K562 (cell line): ENCODE data around the gene AKT2. TPM values are rescaled to one million over a fixed set of nuclear protein-coding genes. Genes with fewer than 3 reads are reported as not detected.

Experiments
- BRF1 ChIP-seq: IDR thresholded peaks from 3 replicates; pipeline ENCODE4 v1.6.1; 2011; ENCODE audit warnings: borderline replicate concordance, mild to moderate bottlenecking; ENCODE audit not compliant: insufficient read length; ENCODE audit errors: extremely low read depth
- DDX20 ChIP-seq: fragments of 450-650 bp; IDR thresholded peaks from 2 replicates; pipeline ENCODE4 v1.6.1; 2016; ENCODE audit warnings: missing genetic modification characterization, low read depth, mild to moderate bottlenecking, missing compliant biosample characterization, moderate library complexity
- FOS ChIP-seq: IDR thresholded peaks from 3 replicates; pipeline ENCODE4 v1.6.1; 2011; ENCODE audit not compliant: insufficient read length; ENCODE audit errors: extremely low read depth
- KDM4B ChIP-seq, 2 experiments: fragments of 450-650 bp in 1 of 2; sonication (generic) in 1 of 2; IDR thresholded peaks; 2 replicates each; pipeline ENCODE4 v1.6.1; 2016 to 2017; ENCODE audit warnings: borderline replicate concordance in 2 of 2, antibody characterized with exemption in 1 of 2, low read depth in 1 of 2, mild to moderate bottlenecking in 1 of 2
- KDM5B ChIP-seq: fragments of 200-600 bp; sonication (generic); IDR thresholded peaks from 2 replicates; pipeline ENCODE4 v1.6.1; 2012; ENCODE audit warnings: low read depth, mild to moderate bottlenecking, moderate library complexity, low read length, control low read depth, inconsistent platforms; ENCODE audit not compliant: insufficient replicate concordance
- RBFOX2 ChIP-seq: fragments of 200-400 bp; formaldehyde crosslinking; IDR thresholded peaks from 2 replicates; pipeline ENCODE4 v1.6.1; 2017; ENCODE audit warnings: low read depth, mild to moderate bottlenecking, low read length, moderate library complexity
- SP1 ChIP-seq: sonication (generic); formaldehyde crosslinking; IDR thresholded peaks from 2 replicates; pipeline ENCODE4 v1.8.1; 2022; ENCODE audit warnings: mild to moderate bottlenecking, missing genetic modification reagents
- TAL1 ChIP-seq: fragments of 450-650 bp; IDR thresholded peaks from 2 replicates; pipeline ENCODE4 v1.6.1; 2016; ENCODE audit warnings: mild to moderate bottlenecking
- XRCC3 ChIP-seq: fragments of 450-650 bp; IDR thresholded peaks from 2 replicates; pipeline ENCODE4 v1.6.1; 2017; ENCODE audit warnings: mild to moderate bottlenecking, moderate library complexity
- ZNF174 ChIP-seq: fragments of 250-450 bp; sonication (Bioruptor Pico); IDR thresholded peaks from 2 replicates; pipeline ENCODE4 v1.4.0; 2020; ENCODE audit warnings: mild to moderate bottlenecking
- polyA plus RNA-seq, 8 experiments: library from polyadenylated mRNA; depleted of rRNA in 4 of 8; stranded (reverse) in 5 of 8; unstranded in 3 of 8; fragments of >200 nt; fragmentation: Nextera tagmentation in 2 of 8; fragmentation: Illumina TruSeq in 1 of 8; extraction: Ambion mirVana in 2 of 8; extraction: Trizol in 1 of 8; gene quantifications; 2 replicates each; pipeline versions ENCODE4 v1.2.1 to v1.2.3, GENCODE V29; 2011 to 2014; ENCODE audit warnings: inconsistent platforms in 1 of 8, missing spikeins in 1 of 8
- total RNA-seq, 7 experiments: library from RNA; depleted of rRNA in 6 of 7; stranded (reverse); fragments of >200 nt in 6 of 7; fragmentation: Illumina TruSeq in 2 of 7; extraction: Trizol in 2 of 7; gene quantifications; 2 replicates each; pipeline versions ENCODE4 v1.2.1 to v1.2.3, GENCODE V29; 2011 to 2021; ENCODE audit warnings: low replicate concordance in 1 of 7
- TF ChIP-seq, protein P1 (sequence below): fragments of 200-800 bp; sonication (Bioruptor generic); IDR thresholded peaks from 2 replicates; pipeline ENCODE4 v1.6.1; 2016; ENCODE audit warnings: missing genetic modification characterization, missing compliant biosample characterization
- TF ChIP-seq, protein P2 (sequence below): fragments of 250-450 bp; sonication (Bioruptor Pico); IDR thresholded peaks from 2 replicates; pipeline ENCODE4 v1.4.0; 2020; ENCODE audit warnings: mild to moderate bottlenecking, moderate library complexity, borderline replicate concordance
- TF ChIP-seq, protein P3 (sequence below): fragments of 450-650 bp; conservative IDR thresholded peaks from 2 replicates; pipeline ENCODE4 v1.6.1; 2016; ENCODE audit warnings: missing genetic modification characterization, low read depth, mild to moderate bottlenecking, control low read depth, missing compliant biosample characterization
- TF ChIP-seq, protein P4 (sequence below): fragments of 450-650 bp; IDR thresholded peaks from 2 replicates; pipeline ENCODE4 v1.6.1; 2018; ENCODE audit warnings: mild to moderate bottlenecking, low read depth; ENCODE audit not compliant: partially characterized antibody

AKT2 gene
- total and polyA plus RNA-seq, 9 of the 15 experiments (the other 6 are each of a cell fraction or from before 2014, with no cell fraction given), result 1.1 to 132 (median 67.7) TPM

DNA sequence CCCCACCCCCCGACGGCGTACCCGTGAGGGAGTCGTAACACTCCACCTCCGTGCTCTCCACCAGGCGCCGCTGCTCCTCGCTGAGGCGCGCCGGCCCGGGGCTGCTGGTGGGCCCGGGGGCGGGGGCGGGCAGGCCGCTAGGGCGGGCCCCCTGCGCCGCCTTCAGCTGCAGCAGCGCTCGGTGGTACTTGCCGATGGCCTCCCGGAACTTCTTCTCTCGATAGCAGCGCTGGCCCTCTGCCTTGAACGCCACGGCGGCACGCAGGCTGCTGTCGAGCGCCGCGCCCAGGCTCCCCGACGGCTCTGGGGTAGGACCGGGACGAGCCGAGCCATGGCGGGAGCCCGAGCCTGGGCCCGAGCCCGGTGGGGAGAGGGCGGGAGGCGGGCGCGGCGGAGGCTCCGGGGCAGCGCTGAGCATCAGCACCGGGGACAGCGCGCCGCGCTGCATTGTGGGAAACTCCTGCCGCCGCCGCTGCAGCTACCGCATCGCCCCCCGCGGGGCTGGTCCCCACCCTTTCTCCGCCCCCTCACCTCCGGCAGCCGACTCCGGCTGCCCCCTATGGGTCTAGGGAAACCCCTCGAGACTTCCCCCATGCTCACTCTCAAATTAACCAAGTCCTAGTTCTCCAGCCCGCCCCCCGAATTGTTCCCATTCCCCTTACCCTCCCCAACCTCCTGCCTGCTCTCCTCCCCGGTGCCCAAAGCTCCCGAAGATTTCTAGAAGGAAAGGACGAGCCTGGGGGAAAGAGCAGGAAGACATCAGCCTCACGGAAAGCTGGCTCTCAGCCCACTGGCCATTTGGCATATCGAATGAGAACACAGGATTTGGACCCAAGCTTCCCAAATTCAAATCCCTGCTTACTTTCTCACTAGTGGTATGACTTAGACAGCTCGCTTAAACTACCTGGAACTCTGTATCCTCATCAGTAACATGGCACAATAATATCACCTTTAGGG is 66.9 kb downstream of the AKT2 start, which contains the start of gene TTC9B (continued):
- TF ChIP-seq, protein P1, sequence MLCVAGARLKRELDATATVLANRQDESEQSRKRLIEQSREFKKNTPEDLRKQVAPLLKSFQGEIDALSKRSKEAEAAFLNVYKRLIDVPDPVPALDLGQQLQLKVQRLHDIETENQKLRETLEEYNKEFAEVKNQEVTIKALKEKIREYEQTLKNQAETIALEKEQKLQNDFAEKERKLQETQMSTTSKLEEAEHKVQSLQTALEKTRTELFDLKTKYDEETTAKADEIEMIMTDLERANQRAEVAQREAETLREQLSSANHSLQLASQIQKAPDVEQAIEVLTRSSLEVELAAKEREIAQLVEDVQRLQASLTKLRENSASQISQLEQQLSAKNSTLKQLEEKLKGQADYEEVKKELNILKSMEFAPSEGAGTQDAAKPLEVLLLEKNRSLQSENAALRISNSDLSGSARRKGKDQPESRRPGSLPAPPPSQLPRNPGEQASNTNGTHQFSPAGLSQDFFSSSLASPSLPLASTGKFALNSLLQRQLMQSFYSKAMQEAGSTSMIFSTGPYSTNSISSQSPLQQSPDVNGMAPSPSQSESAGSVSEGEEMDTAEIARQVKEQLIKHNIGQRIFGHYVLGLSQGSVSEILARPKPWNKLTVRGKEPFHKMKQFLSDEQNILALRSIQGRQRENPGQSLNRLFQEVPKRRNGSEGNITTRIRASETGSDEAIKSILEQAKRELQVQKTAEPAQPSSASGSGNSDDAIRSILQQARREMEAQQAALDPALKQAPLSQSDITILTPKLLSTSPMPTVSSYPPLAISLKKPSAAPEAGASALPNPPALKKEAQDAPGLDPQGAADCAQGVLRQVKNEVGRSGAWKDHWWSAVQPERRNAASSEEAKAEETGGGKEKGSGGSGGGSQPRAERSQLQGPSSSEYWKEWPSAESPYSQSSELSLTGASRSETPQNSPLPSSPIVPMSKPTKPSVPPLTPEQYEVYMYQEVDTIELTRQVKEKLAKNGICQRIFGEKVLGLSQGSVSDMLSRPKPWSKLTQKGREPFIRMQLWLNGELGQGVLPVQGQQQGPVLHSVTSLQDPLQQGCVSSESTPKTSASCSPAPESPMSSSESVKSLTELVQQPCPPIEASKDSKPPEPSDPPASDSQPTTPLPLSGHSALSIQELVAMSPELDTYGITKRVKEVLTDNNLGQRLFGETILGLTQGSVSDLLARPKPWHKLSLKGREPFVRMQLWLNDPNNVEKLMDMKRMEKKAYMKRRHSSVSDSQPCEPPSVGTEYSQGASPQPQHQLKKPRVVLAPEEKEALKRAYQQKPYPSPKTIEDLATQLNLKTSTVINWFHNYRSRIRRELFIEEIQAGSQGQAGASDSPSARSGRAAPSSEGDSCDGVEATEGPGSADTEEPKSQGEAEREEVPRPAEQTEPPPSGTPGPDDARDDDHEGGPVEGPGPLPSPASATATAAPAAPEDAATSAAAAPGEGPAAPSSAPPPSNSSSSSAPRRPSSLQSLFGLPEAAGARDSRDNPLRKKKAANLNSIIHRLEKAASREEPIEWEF (CRISPR knock-in tag), result no peak
- TF ChIP-seq KDM4B (IDR thresholded peaks at IDR 0.05; ENCODE audit: borderline replicate concordance in 2 of 2, low read depth in 1 of 2), result no peak
- TF ChIP-seq, protein P2, sequence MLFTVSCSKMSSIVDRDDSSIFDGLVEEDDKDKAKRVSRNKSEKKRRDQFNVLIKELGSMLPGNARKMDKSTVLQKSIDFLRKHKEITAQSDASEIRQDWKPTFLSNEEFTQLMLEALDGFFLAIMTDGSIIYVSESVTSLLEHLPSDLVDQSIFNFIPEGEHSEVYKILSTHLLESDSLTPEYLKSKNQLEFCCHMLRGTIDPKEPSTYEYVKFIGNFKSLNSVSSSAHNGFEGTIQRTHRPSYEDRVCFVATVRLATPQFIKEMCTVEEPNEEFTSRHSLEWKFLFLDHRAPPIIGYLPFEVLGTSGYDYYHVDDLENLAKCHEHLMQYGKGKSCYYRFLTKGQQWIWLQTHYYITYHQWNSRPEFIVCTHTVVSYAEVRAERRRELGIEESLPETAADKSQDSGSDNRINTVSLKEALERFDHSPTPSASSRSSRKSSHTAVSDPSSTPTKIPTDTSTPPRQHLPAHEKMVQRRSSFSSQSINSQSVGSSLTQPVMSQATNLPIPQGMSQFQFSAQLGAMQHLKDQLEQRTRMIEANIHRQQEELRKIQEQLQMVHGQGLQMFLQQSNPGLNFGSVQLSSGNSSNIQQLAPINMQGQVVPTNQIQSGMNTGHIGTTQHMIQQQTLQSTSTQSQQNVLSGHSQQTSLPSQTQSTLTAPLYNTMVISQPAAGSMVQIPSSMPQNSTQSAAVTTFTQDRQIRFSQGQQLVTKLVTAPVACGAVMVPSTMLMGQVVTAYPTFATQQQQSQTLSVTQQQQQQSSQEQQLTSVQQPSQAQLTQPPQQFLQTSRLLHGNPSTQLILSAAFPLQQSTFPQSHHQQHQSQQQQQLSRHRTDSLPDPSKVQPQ (CRISPR knock-in tag), result no peak
- TF ChIP-seq, protein P3, sequence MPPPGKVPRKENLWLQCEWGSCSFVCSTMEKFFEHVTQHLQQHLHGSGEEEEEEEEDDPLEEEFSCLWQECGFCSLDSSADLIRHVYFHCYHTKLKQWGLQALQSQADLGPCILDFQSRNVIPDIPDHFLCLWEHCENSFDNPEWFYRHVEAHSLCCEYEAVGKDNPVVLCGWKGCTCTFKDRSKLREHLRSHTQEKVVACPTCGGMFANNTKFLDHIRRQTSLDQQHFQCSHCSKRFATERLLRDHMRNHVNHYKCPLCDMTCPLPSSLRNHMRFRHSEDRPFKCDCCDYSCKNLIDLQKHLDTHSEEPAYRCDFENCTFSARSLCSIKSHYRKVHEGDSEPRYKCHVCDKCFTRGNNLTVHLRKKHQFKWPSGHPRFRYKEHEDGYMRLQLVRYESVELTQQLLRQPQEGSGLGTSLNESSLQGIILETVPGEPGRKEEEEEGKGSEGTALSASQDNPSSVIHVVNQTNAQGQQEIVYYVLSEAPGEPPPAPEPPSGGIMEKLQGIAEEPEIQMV (tag), result no peak
- TF ChIP-seq BRF1, result no peak
- no peak for TF ChIP-seq DDX20 (tag)
- TF ChIP-seq TAL1, result no peak
- TF ChIP-seq SP1 (CRISPR knock-in tag), result no peak
- TF ChIP-seq KDM5B, result no peak
- TF ChIP-seq, protein P4, sequence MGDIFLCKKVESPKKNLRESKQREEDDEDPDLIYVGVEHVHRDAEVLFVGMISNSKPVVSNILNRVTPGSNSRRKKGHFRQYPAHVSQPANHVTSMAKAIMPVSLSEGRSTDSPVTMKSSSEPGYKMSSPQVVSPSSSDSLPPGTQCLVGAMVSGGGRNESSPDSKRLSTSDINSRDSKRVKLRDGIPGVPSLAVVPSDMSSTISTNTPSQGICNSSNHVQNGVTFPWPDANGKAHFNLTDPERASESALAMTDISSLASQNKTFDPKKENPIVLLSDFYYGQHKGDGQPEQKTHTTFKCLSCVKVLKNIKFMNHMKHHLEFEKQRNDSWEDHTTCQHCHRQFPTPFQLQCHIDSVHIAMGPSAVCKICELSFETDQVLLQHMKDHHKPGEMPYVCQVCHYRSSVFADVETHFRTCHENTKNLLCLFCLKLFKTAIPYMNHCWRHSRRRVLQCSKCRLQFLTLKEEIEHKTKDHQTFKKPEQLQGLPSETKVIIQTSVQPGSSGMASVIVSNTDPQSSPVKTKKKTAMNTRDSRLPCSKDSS, result no peak
- TF ChIP-seq ZNF174 (CRISPR knock-in tag), result no peak
- TF ChIP-seq FOS, result no peak
- no peak for TF ChIP-seq XRCC3
- no peak for TF ChIP-seq RBFOX2
